HepG2 (cell line): ENCODE data around the gene VPS52. TPM values are rescaled to one million over a fixed set of nuclear protein-coding genes. Genes with fewer than 3 reads are reported as not detected.

ENCODE experiments used
- ATAC-seq: fragments of 200-7000 bp; cut with Tn5 transposase; 3 replicates; pipeline ENCODE4 v1.9.1; 2020; ENCODE audit warnings: mild to moderate bottlenecking, moderate library complexity
- BruUV-seq: library from RNA; stranded (reverse); fragments of 400-500 nt; replicated peaks from 2 replicates; lab custom pipeline; 2021; lab: Mats Ljungman, UMichigan
- CTCF ChIA-PET: fragments of 300-600 bp; formaldehyde crosslinking; extraction: SDS; loops from one replicate; lab custom pipeline; 2021; ENCODE audit warnings: low total read pairs, inconsistent platforms, low intra/inter-chr PET ratio; lab: Yijun Ruan, JAX
- POLR2A ChIA-PET: fragments of 350-600 bp; sonication (Branson Sonifier 250); formaldehyde crosslinking; loops from one replicate; lab custom pipeline; 2020; ENCODE audit warnings: antibody characterized with exemption, inconsistent platforms; lab: Yijun Ruan, JAX
- DNase-seq: peaks from one replicate; pipeline ENCODE4 v3.0.0-alpha.2; 2015; ENCODE audit warnings: low spot score
- FAIRE-seq: peaks from 3 replicates; lab custom pipeline; 2011; peaks lifted over from hg19 to GRCh38; lab: Jason Lieb, UNC
- H2AFZ ChIP-seq: one replicate; pipeline ENCODE4 v1.6.1; 2011; ENCODE audit warnings: low read length, inconsistent platforms
- H3K27ac ChIP-seq: fragments of 300-600 bp; 3 replicates; pipeline ENCODE4 v1.8.0; 2011; ENCODE audit warnings: mixed run types, mild to moderate bottlenecking, mixed read lengths, low read length, inconsistent platforms; ENCODE audit not compliant: insufficient read depth; ENCODE audit errors: extremely low read length
- H3K27me3 ChIP-seq, 2 experiments: fragments of 200-600 bp in 1 of 2; 2 replicates in 1 of 2; 3 replicates in 1 of 2; pipeline versions ENCODE4 v1.6.0 to v1.8.0; 2011; ENCODE audit warnings: low read length in 2 of 2, mild to moderate bottlenecking in 2 of 2, moderate library complexity in 2 of 2, inconsistent platforms in 1 of 2; ENCODE audit not compliant: insufficient read depth in 2 of 2, control insufficient read depth in 1 of 2
- H3K36me3 ChIP-seq, 2 experiments: fragments of 200-600 bp in 1 of 2; replicated peaks in 1 of 2; 2 replicates in 1 of 2; 3 replicates in 1 of 2; pipeline versions ENCODE4 v1.5.1 to v1.8.0; 2011; ENCODE audit warnings: low read length in 2 of 2, inconsistent platforms in 1 of 2; ENCODE audit not compliant: insufficient read depth in 2 of 2, control insufficient read depth in 1 of 2
- H3K4me1 ChIP-seq: 2 replicates; pipeline ENCODE4 v1.5.1; 2012; ENCODE audit warnings: low read length, inconsistent platforms; ENCODE audit not compliant: insufficient read depth
- H3K4me2 ChIP-seq: 2 replicates; pipeline ENCODE4 v1.6.0; 2011; ENCODE audit warnings: low read depth, low read length, inconsistent platforms
- H3K4me3 ChIP-seq, 3 experiments: fragments of 200-600 bp in 1 of 3; sonication (generic), shearing (Covaris generic) in 1 of 3; replicated peaks in 1 of 3; 2 replicates each; pipeline ENCODE4 v1.5.1; 2011 to 2016; ENCODE audit warnings: low read length in 3 of 3, inconsistent platforms in 2 of 3, low read depth in 2 of 3, mild to moderate bottlenecking in 2 of 3, control low read depth in 1 of 3, mixed read lengths in 1 of 3; ENCODE audit not compliant: insufficient read depth in 1 of 3
- H3K79me2 ChIP-seq: one replicate; pipeline ENCODE4 v1.6.1; 2011; ENCODE audit warnings: low read length, inconsistent platforms; ENCODE audit not compliant: insufficient read depth
- H3K9ac ChIP-seq: 2 replicates; pipeline ENCODE4 v1.6.0; 2011; ENCODE audit warnings: mild to moderate bottlenecking, low read depth, low read length, inconsistent platforms; ENCODE audit not compliant: insufficient read depth
- H3K9me3 ChIP-seq: 2 replicates; pipeline ENCODE4 v1.5.1; 2012; ENCODE audit warnings: mild to moderate bottlenecking, low read length
- H4K20me1 ChIP-seq: 2 replicates; pipeline ENCODE4 v1.6.0; 2011; ENCODE audit warnings: inconsistent platforms, mild to moderate bottlenecking, low read length, moderate library complexity; ENCODE audit not compliant: insufficient read depth
- ATF2 ChIP-seq: sonication (generic); formaldehyde crosslinking; IDR thresholded peaks from 2 replicates; pipeline ENCODE4 v1.4.0; 2020; ENCODE audit warnings: missing genetic modification reagents
- CREBL2 ChIP-seq: sonication (generic); formaldehyde crosslinking; IDR thresholded peaks from 2 replicates; pipeline ENCODE4 v1.8.1; 2023; ENCODE audit warnings: missing genetic modification reagents, mild to moderate bottlenecking, borderline replicate concordance
- FOXA3 ChIP-seq: IDR thresholded peaks from 2 replicates; pipeline ENCODE4 v1.6.1; 2016; ENCODE audit warnings: missing genetic modification reagents, missing compliant biosample characterization
- KAT8 ChIP-seq: IDR thresholded peaks from 2 replicates; pipeline ENCODE4 v1.6.1; 2016; ENCODE audit warnings: missing genetic modification reagents, missing compliant biosample characterization
- KDM3A ChIP-seq: IDR thresholded peaks from 2 replicates; pipeline ENCODE4 v1.6.1; 2018; ENCODE audit warnings: low read depth, missing compliant biosample characterization
- RFXAP ChIP-seq: sonication (generic); formaldehyde crosslinking; IDR thresholded peaks from 2 replicates; pipeline ENCODE4 v1.4.0; 2020; ENCODE audit warnings: missing genetic modification reagents, borderline replicate concordance
- SNAPC2 ChIP-seq: sonication (generic); formaldehyde crosslinking; IDR thresholded peaks from 2 replicates; pipeline ENCODE4 v1.8.1; 2022; ENCODE audit warnings: mild to moderate bottlenecking, missing genetic modification reagents
- ZBTB42 ChIP-seq: sonication (generic); formaldehyde crosslinking; IDR thresholded peaks from 2 replicates; pipeline ENCODE4 v1.5.0; 2020; ENCODE audit warnings: mild to moderate bottlenecking, missing genetic modification reagents
- ZBTB7A ChIP-seq: sonication (generic); formaldehyde crosslinking; IDR thresholded peaks from 2 replicates; pipeline ENCODE4 v1.8.0; 2022; ENCODE audit warnings: mild to moderate bottlenecking, missing genetic modification reagents
- ZNF256 ChIP-seq: sonication (generic); formaldehyde crosslinking; conservative IDR thresholded peaks from 2 replicates; pipeline ENCODE4 v1.4.0; 2020; ENCODE audit warnings: missing genetic modification reagents
- ZNF274 ChIP-seq: sonication (generic); formaldehyde crosslinking; IDR thresholded peaks from 2 replicates; pipeline ENCODE4 v1.5.1; 2020; ENCODE audit warnings: mild to moderate bottlenecking, missing genetic modification reagents
- ZNF703 ChIP-seq: sonication (generic); formaldehyde crosslinking; IDR thresholded peaks from 2 replicates; pipeline ENCODE4 v1.5.1; 2020; ENCODE audit warnings: missing genetic modification reagents, mild to moderate bottlenecking, moderate library complexity, borderline replicate concordance
- ZNF839 ChIP-seq: sonication (generic); formaldehyde crosslinking; IDR thresholded peaks from 2 replicates; pipeline ENCODE4 v1.4.0; 2020; ENCODE audit warnings: missing genetic modification reagents, mild to moderate bottlenecking, borderline replicate concordance
- WGBS: methylation state at CpG from one replicate; pipeline ENCODE4 v1.1.6; 2017; ENCODE audit warnings: low lambda C conversion rate; 5-methylcytosine and 5-hydroxymethylcytosine counted together
- in situ Hi-C: cut with HindIII; loops from 2 replicates; pipeline ENCODE4 v1.10.0; 2017; ENCODE audit warnings: low pct_unique_long_range_greater_than_20kb; ENCODE audit not compliant: extremely low pct_ligation_motif_present
- intact Hi-C: fragments of 100-400 bp; cut with micrococcal nuclease; formaldehyde crosslinking; loops from one replicate; pipeline ENCODE4 v1.10.0; 2022; ENCODE audit not compliant: unreplicated experiment
- polyA plus RNA-seq, 8 experiments: library from polyadenylated mRNA; depleted of rRNA in 3 of 8; stranded (reverse) in 7 of 8; unstranded in 1 of 8; fragments of >200 nt; fragmentation: Illumina TruSeq in 4 of 8; extraction: Trizol in 4 of 8; gene quantifications; 2 replicates each; pipeline versions ENCODE4 v1.2.1 to v1.2.3, GENCODE V29; 2011 to 2016; ENCODE audit warnings: low read depth in 4 of 8, missing spikeins in 1 of 8, mixed read lengths in 1 of 8; ENCODE audit not compliant: insufficient read depth in 1 of 8
- total RNA-seq, 5 experiments: library from RNA; depleted of rRNA; stranded (reverse); fragments of >200 nt; fragmentation: Illumina TruSeq; extraction: Trizol; gene quantifications; 2 replicates each; pipeline ENCODE4 v1.2.3, GENCODE V29; 2016; ENCODE audit warnings: low read depth in 1 of 5
- TF ChIP-seq, protein P1 (sequence below): IDR thresholded peaks from 2 replicates; pipeline ENCODE4 v1.6.1; 2016; ENCODE audit warnings: low read depth, borderline replicate concordance
- TF ChIP-seq, protein P2 (sequence below): sonication (generic); formaldehyde crosslinking; IDR thresholded peaks from 2 replicates; pipeline ENCODE4 v1.9.0; 2022; ENCODE audit warnings: missing genetic modification reagents, mild to moderate bottlenecking, borderline replicate concordance
- TF ChIP-seq, protein P3 (sequence below): sonication (generic); formaldehyde crosslinking; IDR thresholded peaks from 2 replicates; pipeline ENCODE4 v1.4.0; 2020; ENCODE audit warnings: missing genetic modification reagents

Gene VPS52
- total and polyA plus RNA-seq, 2 of the 13 experiments (the other 11 are each of a cell fraction or from before 2014, with no cell fraction given): 48.9 to 85.5 TPM

- Histone ChIP-seq H3K9me3 (no peaks in the 10 kb centered on the region), H3K79me2 (no peaks in the 10 kb centered on the region), H3K4me2 (peak overlapping the region; percentile 100), H3K36me3 (peaks cover 0 to 2% of the 10 kb centered on the region in 2 experiments; a peak in 4 of 5 replicates), H3K4me1 (peaks cover 30% of the 10 kb centered on the region), H2AFZ (no peak overlapping the region), H3K27me3 (no peaks in the 10 kb centered on the region; a peak in 1 of 5 replicates), H3K4me3 (peak overlapping the region; percentile 80 to 89 (median 86)), H3K27ac (peak overlapping the region; percentile 94), H4K20me1 (no peaks in the 10 kb centered on the region), H3K9ac (peak overlapping the region; percentile 96)
- no peak for DNase-seq
- CTCF ChIA-PET: interaction anchor here (1.5 to 2.3 kb wide), 2 partner anchors 88 to 235 kb away, joined by 9 to 16 read pairs; no protein-coding TSS in a partner anchor
- FAIRE-seq: no peak
- intact Hi-C loops (loop anchor here (1.0 to 2.0 kb wide), 5 partner anchors 49 to 235 kb away; partner anchors contain the start of genes RXRB and SLC39A7), in situ Hi-C loops (loop anchor here (5.0 kb wide), 4 partner anchors 48 to 233 kb away; partner anchors contain the start of genes HSD17B8, RXRB and SLC39A7)
- BruUV-seq: TSS peak; percentile 80
- 16% methylated on average over 15 of the region's 15 CpGs for WGBS
- POLR2A ChIA-PET: interaction anchor here (0.6 to 5.1 kb wide), 30 partner anchors 11 to 278 kb away, joined by 3 to 94 read pairs (median 8); partner anchors contain the start of genes B3GALT4, CUTA, HSD17B8 and PFDN6
- peak; percentile 16 for ATAC-seq
- peak; percentile 1; the same call in 1 of the 2 replicates for TF ChIP-seq FOXA3 (CRISPR knock-in tag)
- TF ChIP-seq RFXAP (CRISPR knock-in tag): no peak
- no peak; the same call in 1 of the 2 replicates for TF ChIP-seq ZBTB42 (CRISPR knock-in tag)
- TF ChIP-seq KAT8 (CRISPR knock-in tag): peak; percentile 17; the same call in 1 of the 2 replicates
- TF ChIP-seq, protein P1, sequence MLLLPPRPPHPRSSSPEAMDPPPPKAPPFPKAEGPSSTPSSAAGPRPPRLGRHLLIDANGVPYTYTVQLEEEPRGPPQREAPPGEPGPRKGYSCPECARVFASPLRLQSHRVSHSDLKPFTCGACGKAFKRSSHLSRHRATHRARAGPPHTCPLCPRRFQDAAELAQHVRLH: 0 out of 2 replicates have a peak, but pooled peaks have one; percentile 24
- TF ChIP-seq, protein P2, sequence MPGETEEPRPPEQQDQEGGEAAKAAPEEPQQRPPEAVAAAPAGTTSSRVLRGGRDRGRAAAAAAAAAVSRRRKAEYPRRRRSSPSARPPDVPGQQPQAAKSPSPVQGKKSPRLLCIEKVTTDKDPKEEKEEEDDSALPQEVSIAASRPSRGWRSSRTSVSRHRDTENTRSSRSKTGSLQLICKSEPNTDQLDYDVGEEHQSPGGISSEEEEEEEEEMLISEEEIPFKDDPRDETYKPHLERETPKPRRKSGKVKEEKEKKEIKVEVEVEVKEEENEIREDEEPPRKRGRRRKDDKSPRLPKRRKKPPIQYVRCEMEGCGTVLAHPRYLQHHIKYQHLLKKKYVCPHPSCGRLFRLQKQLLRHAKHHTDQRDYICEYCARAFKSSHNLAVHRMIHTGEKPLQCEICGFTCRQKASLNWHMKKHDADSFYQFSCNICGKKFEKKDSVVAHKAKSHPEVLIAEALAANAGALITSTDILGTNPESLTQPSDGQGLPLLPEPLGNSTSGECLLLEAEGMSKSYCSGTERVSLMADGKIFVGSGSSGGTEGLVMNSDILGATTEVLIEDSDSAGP (CRISPR knock-in tag): no peak
- TF ChIP-seq ATF2 (CRISPR knock-in tag): no peak
- TF ChIP-seq CREBL2: 0 out of 2 replicates have a peak, but pooled peaks have one; percentile 81
- no peak for TF ChIP-seq KDM3A (CRISPR knock-in tag)
- TF ChIP-seq ZNF256 (CRISPR knock-in tag): 0 out of 2 replicates have a peak, but pooled peaks have one; percentile 80
- TF ChIP-seq, protein P3, sequence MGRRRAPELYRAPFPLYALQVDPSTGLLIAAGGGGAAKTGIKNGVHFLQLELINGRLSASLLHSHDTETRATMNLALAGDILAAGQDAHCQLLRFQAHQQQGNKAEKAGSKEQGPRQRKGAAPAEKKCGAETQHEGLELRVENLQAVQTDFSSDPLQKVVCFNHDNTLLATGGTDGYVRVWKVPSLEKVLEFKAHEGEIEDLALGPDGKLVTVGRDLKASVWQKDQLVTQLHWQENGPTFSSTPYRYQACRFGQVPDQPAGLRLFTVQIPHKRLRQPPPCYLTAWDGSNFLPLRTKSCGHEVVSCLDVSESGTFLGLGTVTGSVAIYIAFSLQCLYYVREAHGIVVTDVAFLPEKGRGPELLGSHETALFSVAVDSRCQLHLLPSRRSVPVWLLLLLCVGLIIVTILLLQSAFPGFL (CRISPR knock-in tag): peak; percentile 62; the same call in 1 of the 2 replicates
- TF ChIP-seq ZBTB7A (CRISPR knock-in tag): 0 out of 2 replicates have a peak, but pooled peaks have one; percentile 65
- TF ChIP-seq ZNF274: peak; percentile 48; the same call in 1 of the 2 replicates
- TF ChIP-seq ZNF839 (CRISPR knock-in tag): peak; percentile 81; the same call in 1 of the 2 replicates
- TF ChIP-seq ZNF703 (CRISPR knock-in tag): peak; percentile 39; the same call in 1 of the 2 replicates
- TF ChIP-seq SNAPC2 (CRISPR knock-in tag): 0 out of 2 replicates have a peak, but pooled peaks have one; percentile 21
Measured at GRCh38 chr6:33249732-33250630, 21.7 kb downstream of the VPS52 start.
